HepG2 (cell line): Measurements from ENCODE around the gene COX7A1. TPM values are rescaled to one million over a fixed set of nuclear protein-coding genes. Genes with fewer than 3 reads are reported as not detected.

Source experiments
- ATAC-seq: fragments of 200-7000 bp; cut with Tn5 transposase; 3 replicates; pipeline ENCODE4 v1.9.1; 2020; ENCODE audit warnings: mild to moderate bottlenecking, moderate library complexity
- BruUV-seq: library from RNA; stranded (reverse); fragments of 400-500 nt; replicated peaks from 2 replicates; lab custom pipeline; 2021; lab: Mats Ljungman, UMichigan
- CTCF ChIA-PET: fragments of 300-600 bp; formaldehyde crosslinking; extraction: SDS; loops from one replicate; lab custom pipeline; 2021; ENCODE audit warnings: low total read pairs, inconsistent platforms, low intra/inter-chr PET ratio; lab: Yijun Ruan, JAX
- POLR2A ChIA-PET: fragments of 350-600 bp; sonication (Branson Sonifier 250); formaldehyde crosslinking; loops from one replicate; lab custom pipeline; 2020; ENCODE audit warnings: antibody characterized with exemption, inconsistent platforms; lab: Yijun Ruan, JAX
- DNase-seq: peaks from one replicate; pipeline ENCODE4 v3.0.0-alpha.2; 2015; ENCODE audit warnings: low spot score
- FAIRE-seq: peaks from 3 replicates; lab custom pipeline; 2011; peaks lifted over from hg19 to GRCh38; lab: Jason Lieb, UNC
- H2AFZ ChIP-seq: one replicate; pipeline ENCODE4 v1.6.1; 2011; ENCODE audit warnings: low read length, inconsistent platforms
- H3K27ac ChIP-seq: fragments of 300-600 bp; 3 replicates; pipeline ENCODE4 v1.8.0; 2011; ENCODE audit warnings: mixed run types, mild to moderate bottlenecking, mixed read lengths, low read length, inconsistent platforms; ENCODE audit not compliant: insufficient read depth; ENCODE audit errors: extremely low read length
- H3K27me3 ChIP-seq, 2 experiments: fragments of 200-600 bp in 1 of 2; 2 replicates in 1 of 2; 3 replicates in 1 of 2; pipeline versions ENCODE4 v1.6.0 to v1.8.0; 2011; ENCODE audit warnings: low read length in 2 of 2, mild to moderate bottlenecking in 2 of 2, moderate library complexity in 2 of 2, inconsistent platforms in 1 of 2; ENCODE audit not compliant: insufficient read depth in 2 of 2, control insufficient read depth in 1 of 2
- H3K36me3 ChIP-seq, 2 experiments: fragments of 200-600 bp in 1 of 2; replicated peaks in 1 of 2; 2 replicates in 1 of 2; 3 replicates in 1 of 2; pipeline versions ENCODE4 v1.5.1 to v1.8.0; 2011; ENCODE audit warnings: low read length in 2 of 2, inconsistent platforms in 1 of 2; ENCODE audit not compliant: insufficient read depth in 2 of 2, control insufficient read depth in 1 of 2
- H3K4me1 ChIP-seq: 2 replicates; pipeline ENCODE4 v1.5.1; 2012; ENCODE audit warnings: low read length, inconsistent platforms; ENCODE audit not compliant: insufficient read depth
- H3K4me2 ChIP-seq: 2 replicates; pipeline ENCODE4 v1.6.0; 2011; ENCODE audit warnings: low read depth, low read length, inconsistent platforms
- H3K4me3 ChIP-seq, 3 experiments: fragments of 200-600 bp in 1 of 3; sonication (generic), shearing (Covaris generic) in 1 of 3; replicated peaks in 1 of 3; 2 replicates each; pipeline ENCODE4 v1.5.1; 2011 to 2016; ENCODE audit warnings: low read length in 3 of 3, inconsistent platforms in 2 of 3, low read depth in 2 of 3, mild to moderate bottlenecking in 2 of 3, control low read depth in 1 of 3, mixed read lengths in 1 of 3; ENCODE audit not compliant: insufficient read depth in 1 of 3
- H3K79me2 ChIP-seq: one replicate; pipeline ENCODE4 v1.6.1; 2011; ENCODE audit warnings: low read length, inconsistent platforms; ENCODE audit not compliant: insufficient read depth
- H3K9ac ChIP-seq: 2 replicates; pipeline ENCODE4 v1.6.0; 2011; ENCODE audit warnings: mild to moderate bottlenecking, low read depth, low read length, inconsistent platforms; ENCODE audit not compliant: insufficient read depth
- H3K9me3 ChIP-seq: 2 replicates; pipeline ENCODE4 v1.5.1; 2012; ENCODE audit warnings: mild to moderate bottlenecking, low read length
- H4K20me1 ChIP-seq: 2 replicates; pipeline ENCODE4 v1.6.0; 2011; ENCODE audit warnings: inconsistent platforms, mild to moderate bottlenecking, low read length, moderate library complexity; ENCODE audit not compliant: insufficient read depth
- HNRNPH1 ChIP-seq: fragments of 200-400 bp; formaldehyde crosslinking; optimal IDR thresholded peaks from 2 replicates; pipeline ENCODE3; 2017; ENCODE audit warnings: mild to moderate bottlenecking, low read depth, low read length
- TFAP4 ChIP-seq: sonication (generic); IDR thresholded peaks from 2 replicates; pipeline ENCODE4 v1.6.1; 2016; ENCODE audit warnings: low read depth, borderline replicate concordance
- ZNF652 ChIP-seq: IDR thresholded peaks from 2 replicates; pipeline ENCODE4 v1.6.1; 2016; ENCODE audit warnings: low read depth, borderline replicate concordance
- WGBS: methylation state at CpG from one replicate; pipeline ENCODE4 v1.1.6; 2017; ENCODE audit warnings: low lambda C conversion rate; 5-methylcytosine and 5-hydroxymethylcytosine counted together
- in situ Hi-C: cut with HindIII; loops from 2 replicates; pipeline ENCODE4 v1.10.0; 2017; ENCODE audit warnings: low pct_unique_long_range_greater_than_20kb; ENCODE audit not compliant: extremely low pct_ligation_motif_present
- intact Hi-C: fragments of 100-400 bp; cut with micrococcal nuclease; formaldehyde crosslinking; loops from one replicate; pipeline ENCODE4 v1.10.0; 2022; ENCODE audit not compliant: unreplicated experiment
- polyA plus RNA-seq, 8 experiments: library from polyadenylated mRNA; depleted of rRNA in 3 of 8; stranded (reverse) in 7 of 8; unstranded in 1 of 8; fragments of >200 nt; fragmentation: Illumina TruSeq in 4 of 8; extraction: Trizol in 4 of 8; gene quantifications; 2 replicates each; pipeline versions ENCODE4 v1.2.1 to v1.2.3, GENCODE V29; 2011 to 2016; ENCODE audit warnings: low read depth in 4 of 8, missing spikeins in 1 of 8, mixed read lengths in 1 of 8; ENCODE audit not compliant: insufficient read depth in 1 of 8
- total RNA-seq, 5 experiments: library from RNA; depleted of rRNA; stranded (reverse); fragments of >200 nt; fragmentation: Illumina TruSeq; extraction: Trizol; gene quantifications; 2 replicates each; pipeline ENCODE4 v1.2.3, GENCODE V29; 2016; ENCODE audit warnings: low read depth in 1 of 5
- TF ChIP-seq, protein P1 (sequence below): sonication (generic); formaldehyde crosslinking; IDR thresholded peaks from 2 replicates; pipeline ENCODE4 v1.5.0; 2020; ENCODE audit warnings: missing genetic modification reagents
- TF ChIP-seq, protein P2 (sequence below): sonication (generic); formaldehyde crosslinking; IDR thresholded peaks from 2 replicates; pipeline ENCODE4 v1.8.0; 2022; ENCODE audit warnings: missing genetic modification reagents, mild to moderate bottlenecking, inconsistent platforms, borderline replicate concordance
- TF ChIP-seq, protein P3 (sequence below): fragments of 450-650 bp; IDR thresholded peaks from 2 replicates; pipeline ENCODE4 v1.6.1; 2017
- TF ChIP-seq, protein P4 (sequence below): sonication (generic); formaldehyde crosslinking; IDR thresholded peaks from 2 replicates; pipeline ENCODE4 v1.5.0; 2020; ENCODE audit warnings: mild to moderate bottlenecking, missing genetic modification reagents, moderate library complexity
- TF ChIP-seq, protein P5 (sequence below): sonication (generic); formaldehyde crosslinking; IDR thresholded peaks from 2 replicates; pipeline ENCODE4 v1.8.0; 2022; ENCODE audit warnings: missing genetic modification reagents, mild to moderate bottlenecking, borderline replicate concordance

Gene COX7A1
- total and polyA plus RNA-seq, 2 of the 13 experiments (the other 11 are each of a cell fraction or from before 2014, with no cell fraction given) = not detected

DNA sequence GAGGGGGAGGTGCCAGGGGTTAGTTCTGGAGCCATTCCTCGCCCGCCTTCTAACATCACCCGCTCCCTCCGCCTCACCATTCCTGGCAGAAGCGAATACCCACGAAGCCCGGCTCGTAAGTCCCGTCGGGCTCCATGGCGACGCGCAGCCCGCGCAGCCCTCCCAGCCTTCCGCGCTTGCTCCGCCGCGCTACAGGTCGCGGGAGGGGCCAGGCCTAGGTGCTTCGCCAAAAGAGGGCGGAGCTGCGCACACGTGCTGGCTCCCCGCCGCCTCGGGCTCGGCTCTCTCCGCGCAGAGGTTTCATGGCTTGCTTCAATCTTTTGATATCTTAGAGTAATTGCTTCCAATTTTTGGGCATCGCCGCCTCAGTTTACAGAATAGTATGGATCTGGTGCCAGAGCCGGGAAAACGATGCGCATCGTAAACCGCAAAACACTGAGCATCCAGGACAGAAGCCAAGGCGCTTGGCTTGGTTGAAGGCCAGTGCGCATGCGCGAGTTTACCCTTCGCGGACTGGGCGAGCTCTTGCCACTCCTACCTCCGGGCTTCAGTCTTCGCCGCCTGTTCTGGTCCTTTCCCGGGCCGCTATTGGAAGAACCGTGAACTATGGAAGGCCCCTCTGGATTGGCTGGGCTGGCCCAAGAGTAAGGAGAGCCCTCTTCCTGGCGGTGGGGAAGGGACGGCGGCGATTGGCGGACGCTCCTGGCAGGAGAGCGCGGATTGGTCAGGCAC, 37.4 kb downstream of the COX7A1 start, which contains the start of gene POLR2I (continued):
- TF ChIP-seq, protein P1, sequence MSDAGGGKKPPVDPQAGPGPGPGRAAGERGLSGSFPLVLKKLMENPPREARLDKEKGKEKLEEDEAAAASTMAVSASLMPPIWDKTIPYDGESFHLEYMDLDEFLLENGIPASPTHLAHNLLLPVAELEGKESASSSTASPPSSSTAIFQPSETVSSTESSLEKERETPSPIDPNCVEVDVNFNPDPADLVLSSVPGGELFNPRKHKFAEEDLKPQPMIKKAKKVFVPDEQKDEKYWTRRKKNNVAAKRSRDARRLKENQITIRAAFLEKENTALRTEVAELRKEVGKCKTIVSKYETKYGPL (CRISPR knock-in tag) = peak; percentile 82
- TF ChIP-seq, protein P2, sequence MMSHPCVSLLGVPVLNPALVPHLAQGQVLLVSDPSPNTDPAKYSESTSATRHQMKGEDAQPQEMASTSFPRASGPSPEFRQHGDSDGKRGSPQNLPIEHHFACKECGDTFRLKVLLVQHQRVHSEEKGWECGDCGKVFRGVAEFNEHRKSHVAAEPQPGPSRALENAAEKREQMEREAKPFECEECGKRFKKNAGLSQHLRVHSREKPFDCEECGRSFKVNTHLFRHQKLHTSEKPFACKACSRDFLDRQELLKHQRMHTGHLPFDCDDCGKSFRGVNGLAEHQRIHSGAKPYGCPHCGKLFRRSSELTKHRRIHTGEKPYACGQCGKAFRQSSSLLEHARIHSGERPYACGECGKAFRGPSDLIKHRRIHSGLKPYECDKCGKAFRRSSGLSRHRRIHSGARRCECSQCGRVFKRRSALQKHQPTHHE (CRISPR knock-in tag) = peak; percentile 68; the same call in 1 of the 2 replicates
- no peak for TF ChIP-seq ZNF652 (CRISPR knock-in tag)
- TF ChIP-seq, protein P3, sequence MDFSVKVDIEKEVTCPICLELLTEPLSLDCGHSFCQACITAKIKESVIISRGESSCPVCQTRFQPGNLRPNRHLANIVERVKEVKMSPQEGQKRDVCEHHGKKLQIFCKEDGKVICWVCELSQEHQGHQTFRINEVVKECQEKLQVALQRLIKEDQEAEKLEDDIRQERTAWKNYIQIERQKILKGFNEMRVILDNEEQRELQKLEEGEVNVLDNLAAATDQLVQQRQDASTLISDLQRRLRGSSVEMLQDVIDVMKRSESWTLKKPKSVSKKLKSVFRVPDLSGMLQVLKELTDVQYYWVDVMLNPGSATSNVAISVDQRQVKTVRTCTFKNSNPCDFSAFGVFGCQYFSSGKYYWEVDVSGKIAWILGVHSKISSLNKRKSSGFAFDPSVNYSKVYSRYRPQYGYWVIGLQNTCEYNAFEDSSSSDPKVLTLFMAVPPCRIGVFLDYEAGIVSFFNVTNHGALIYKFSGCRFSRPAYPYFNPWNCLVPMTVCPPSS = no peak

GRCh38 chr19:36113894-36114720, 38.1 kb downstream of the COX7A1 start:
- TSS peak; percentile 56 for BruUV-seq
- Histone ChIP-seq H3K4me2 (peak overlapping the region; percentile 94), H3K27me3 (no peaks in the 10 kb centered on the region; a peak in 1 of 5 replicates), H3K79me2 (peaks cover 21% of the 10 kb centered on the region), H3K36me3 (peaks cover 10 to 15% of the 10 kb centered on the region in 2 experiments; a peak in 2 of 5 replicates), H4K20me1 (no peaks in the 10 kb centered on the region), H3K4me3 (peak overlapping the region; percentile 72 to 93 (median 88)), H3K9ac (peak overlapping the region; percentile 88), H3K27ac (peak overlapping the region; percentile 77), H3K4me1 (peaks cover 37% of the 10 kb centered on the region), H3K9me3 (no peaks in the 10 kb centered on the region), H2AFZ (no peak overlapping the region)
- in situ Hi-C loops (no loop called here), intact Hi-C loops (loop anchor here (2.0 kb wide), 1 partner anchor 59 kb away; the partner anchor contains the start of genes THAP8 and WDR62)
- ATAC-seq (no peak), FAIRE-seq (no peak), DNase-seq (no peak)
- CTCF ChIA-PET = no interaction called here
- POLR2A ChIA-PET = interaction anchor here (1.1 to 2.3 kb wide), 8 partner anchors 11 to 375 kb away, joined by 3 to 33 read pairs (median 4); partner anchors contain the start of genes CAPNS1, ZNF146, ZNF565 and ZNF566
- WGBS = 30% methylated on average over 39 of the region's 48 CpGs
- TF ChIP-seq TFAP4 (peak; percentile 62; the same call in 1 of the 2 replicates), HNRNPH1 (no peak)
- TF ChIP-seq, protein P4, sequence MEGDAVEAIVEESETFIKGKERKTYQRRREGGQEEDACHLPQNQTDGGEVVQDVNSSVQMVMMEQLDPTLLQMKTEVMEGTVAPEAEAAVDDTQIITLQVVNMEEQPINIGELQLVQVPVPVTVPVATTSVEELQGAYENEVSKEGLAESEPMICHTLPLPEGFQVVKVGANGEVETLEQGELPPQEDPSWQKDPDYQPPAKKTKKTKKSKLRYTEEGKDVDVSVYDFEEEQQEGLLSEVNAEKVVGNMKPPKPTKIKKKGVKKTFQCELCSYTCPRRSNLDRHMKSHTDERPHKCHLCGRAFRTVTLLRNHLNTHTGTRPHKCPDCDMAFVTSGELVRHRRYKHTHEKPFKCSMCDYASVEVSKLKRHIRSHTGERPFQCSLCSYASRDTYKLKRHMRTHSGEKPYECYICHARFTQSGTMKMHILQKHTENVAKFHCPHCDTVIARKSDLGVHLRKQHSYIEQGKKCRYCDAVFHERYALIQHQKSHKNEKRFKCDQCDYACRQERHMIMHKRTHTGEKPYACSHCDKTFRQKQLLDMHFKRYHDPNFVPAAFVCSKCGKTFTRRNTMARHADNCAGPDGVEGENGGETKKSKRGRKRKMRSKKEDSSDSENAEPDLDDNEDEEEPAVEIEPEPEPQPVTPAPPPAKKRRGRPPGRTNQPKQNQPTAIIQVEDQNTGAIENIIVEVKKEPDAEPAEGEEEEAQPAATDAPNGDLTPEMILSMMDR (CRISPR knock-in tag) = peak; percentile 23
- TF ChIP-seq, protein P5, sequence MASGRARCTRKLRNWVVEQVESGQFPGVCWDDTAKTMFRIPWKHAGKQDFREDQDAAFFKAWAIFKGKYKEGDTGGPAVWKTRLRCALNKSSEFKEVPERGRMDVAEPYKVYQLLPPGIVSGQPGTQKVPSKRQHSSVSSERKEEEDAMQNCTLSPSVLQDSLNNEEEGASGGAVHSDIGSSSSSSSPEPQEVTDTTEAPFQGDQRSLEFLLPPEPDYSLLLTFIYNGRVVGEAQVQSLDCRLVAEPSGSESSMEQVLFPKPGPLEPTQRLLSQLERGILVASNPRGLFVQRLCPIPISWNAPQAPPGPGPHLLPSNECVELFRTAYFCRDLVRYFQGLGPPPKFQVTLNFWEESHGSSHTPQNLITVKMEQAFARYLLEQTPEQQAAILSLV (CRISPR knock-in tag) = no peak
